ENCODE measurements around the gene TESMIN. TPM values are rescaled to one million over a fixed set of nuclear protein-coding genes. Genes with fewer than 3 reads are reported as not detected.

TESMIN gene
- polyA plus RNA-seq, 3 donors, result 1.9 to 2.6 (median 2.5) TPM

GRCh38 chr11:68714060-68714856, 37.1 kb downstream of the TESMIN start:
- H3K27me3 ChIP-seq (ENCODE audit: control insufficient read depth in 2 of 2, insufficient read depth in 2 of 2, low read length in 2 of 2), result no peaks in the 10 kb centered on the region
- H3K27ac ChIP-seq (ENCODE audit: low read depth in 1 of 2, low read length in 2 of 2), result no peak overlapping the region
- H3K36me3 Mint-ChIP-seq, result peaks cover 7 to 8% of the 10 kb centered on the region in 2 donors
- peaks cover 0 to 5% of the 10 kb centered on the region in 2 donors for H3K36me3 ChIP-seq (replicated peaks in 1 of 2; ENCODE audit: control insufficient read depth in 1 of 2, insufficient read depth in 2 of 2, low read length in 2 of 2)
- H3K4me1 ChIP-seq (ENCODE audit: control insufficient read depth in 1 of 2, insufficient read depth in 2 of 2, low read length in 2 of 2), result peaks cover 1 to 2% of the 10 kb centered on the region in 2 donors
- DNase-seq, result no peak
- H3K4me1 Mint-ChIP-seq, result peaks cover 7% of the 10 kb centered on the region
- H3K4me3 Mint-ChIP-seq, result no peak overlapping the region
- no peak overlapping the region for H3K27ac Mint-ChIP-seq
- H2AFZ ChIP-seq (ENCODE audit: insufficient read depth, low read depth, low read length, poor library complexity, severe bottlenecking), result no peak overlapping the region
- H3K4me2 ChIP-seq (replicated peaks; ENCODE audit: extremely low read depth, low read length, poor library complexity, severe bottlenecking), result no peak overlapping the region
- no peak for TF ChIP-seq CTCF (IDR thresholded peaks at IDR 0.05)
- H3K9me3 Mint-ChIP-seq, result peaks cover 0 to 2% (median 0%) of the 10 kb centered on the region in 7 donors
- no peaks in the 10 kb centered on the region for H3K9me3 ChIP-seq (replicated peaks in 1 of 2; ENCODE audit: control insufficient read depth in 1 of 2, insufficient read depth in 1 of 2, low read length in 2 of 2)
- no peaks in the 10 kb centered on the region for H4K20me1 ChIP-seq (ENCODE audit: insufficient read depth, low read length)
- H3K79me2 ChIP-seq (ENCODE audit: insufficient read depth, low read length), result no peaks in the 10 kb centered on the region
- no peak overlapping the region for H3K4me3 ChIP-seq (replicated peaks in 1 of 3; ENCODE audit: low read depth in 2 of 3, low read length in 3 of 3)
- H3K27me3 Mint-ChIP-seq (ENCODE audit: low read depth in 3 of 3), result peaks cover 0 to 3% (median 0%) of the 10 kb centered on the region in 3 donors
- 98% methylated on average over 18 of the region's 23 CpGs for WGBS (ENCODE audit: insufficient coverage)
- intact Hi-C loops (cut with micrococcal nuclease), result no loop called here
- H3K9ac ChIP-seq (ENCODE audit: insufficient read depth, low read length, poor library complexity, severe bottlenecking), result no peak overlapping the region

- Mint-ChIP-seq H3K27me3 (ENCODE audit: low read depth in 3 of 3) (peaks cover 0 to 4% (median 0%) of the 10 kb centered on the region in 3 donors), H3K4me3 (no peak overlapping the region), H3K36me3 (peaks cover 7 to 8% of the 10 kb centered on the region in 2 donors), H3K27ac (no peak overlapping the region), H3K4me1 (peaks cover 12% of the 10 kb centered on the region), H3K9me3 (no peaks in the 10 kb centered on the region)
- Histone ChIP-seq H3K27ac (ENCODE audit: low read depth in 1 of 2, low read length in 2 of 2) (no peak overlapping the region), H3K36me3 (replicated peaks in 1 of 2; ENCODE audit: control insufficient read depth in 1 of 2, insufficient read depth in 2 of 2, low read length in 2 of 2) (peaks cover 0 to 5% of the 10 kb centered on the region in 2 donors), H3K79me2 (ENCODE audit: insufficient read depth, low read length) (no peaks in the 10 kb centered on the region), H3K9ac (ENCODE audit: insufficient read depth, low read length, poor library complexity, severe bottlenecking) (no peak overlapping the region), H4K20me1 (ENCODE audit: insufficient read depth, low read length) (no peaks in the 10 kb centered on the region), H3K9me3 (replicated peaks in 1 of 2; ENCODE audit: control insufficient read depth in 1 of 2, insufficient read depth in 1 of 2, low read length in 2 of 2) (no peaks in the 10 kb centered on the region), H3K4me1 (ENCODE audit: control insufficient read depth in 1 of 2, insufficient read depth in 2 of 2, low read length in 2 of 2) (peaks cover 6 to 8% of the 10 kb centered on the region in 2 donors), H3K4me2 (replicated peaks; ENCODE audit: extremely low read depth, low read length, poor library complexity, severe bottlenecking) (no peak overlapping the region), H2AFZ (ENCODE audit: insufficient read depth, low read depth, low read length, poor library complexity, severe bottlenecking) (no peak overlapping the region), H3K27me3 (ENCODE audit: control insufficient read depth in 2 of 2, insufficient read depth in 2 of 2, low read length in 2 of 2) (no peaks in the 10 kb centered on the region), H3K4me3 (replicated peaks in 1 of 3; ENCODE audit: low read depth in 2 of 3, low read length in 3 of 3) (no peak overlapping the region)
- no peak for DNase-seq
- intact Hi-C loops (cut with micrococcal nuclease), result no loop called here
- TF ChIP-seq CTCF (IDR thresholded peaks at IDR 0.05), result no peak
- 98% methylated on average over 8 of the region's 8 CpGs for WGBS (ENCODE audit: insufficient coverage)
Measured at GRCh38 chr11:68711114-68711513, 40.2 kb downstream of the TESMIN start.

All from CD14-positive monocyte (primary cell).